Skeletal muscle satellite cell (primary cell): ENCODE data around the gene FBXL7.
A peak's percentile ranks its signal among the peaks of the same experiment; 100 is the strongest.

ENCODE experiments used
- H3K27me3 ChIP-seq: 2 replicates; pipeline ENCODE4 v1.7.0; 2013; ENCODE audit warnings: low read length; ENCODE audit not compliant: control insufficient read depth, insufficient read depth
- H3K36me3 ChIP-seq: 2 replicates; pipeline ENCODE4 v1.7.0; 2013; ENCODE audit warnings: mild to moderate bottlenecking, control low read depth, low read length; ENCODE audit not compliant: insufficient read depth
- H3K4me1 ChIP-seq: 2 replicates; pipeline ENCODE4 v1.7.0; 2013; ENCODE audit warnings: low read length; ENCODE audit not compliant: control insufficient read depth, insufficient read depth
- H3K4me2 ChIP-seq: 2 replicates; pipeline ENCODE4 v1.7.0; 2013; ENCODE audit warnings: mild to moderate bottlenecking, low read length
- H3K4me3 ChIP-seq: 2 replicates; pipeline ENCODE4 v1.7.0; 2013; ENCODE audit warnings: low read length
- H3K9ac ChIP-seq: 2 replicates; pipeline ENCODE4 v1.7.0; 2013; ENCODE audit warnings: mild to moderate bottlenecking, low read depth, low read length, moderate library complexity
- H3K9me3 ChIP-seq: replicated peaks from 2 replicates; pipeline ENCODE4 v1.7.0; 2013; ENCODE audit warnings: mild to moderate bottlenecking, control low read depth, low read length

Gene FBXL7

DNA sequence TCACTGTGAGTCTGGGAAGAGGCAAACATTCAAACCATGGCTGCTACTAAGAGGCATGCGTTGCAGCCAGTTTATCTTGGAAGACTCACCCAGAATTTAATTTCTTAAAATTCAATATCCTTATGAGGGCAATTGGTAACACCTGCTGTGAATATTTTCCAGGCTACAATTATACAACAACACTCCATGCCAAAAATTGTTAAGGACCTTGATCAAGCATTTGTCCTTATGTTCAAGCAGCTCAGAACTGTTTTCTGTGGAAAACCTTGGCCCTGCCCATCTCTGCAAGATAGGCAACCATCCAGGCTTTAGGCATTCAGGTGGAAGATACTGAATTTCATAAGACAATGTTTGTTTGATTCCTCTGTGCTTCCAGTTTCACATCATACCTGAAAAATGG is 327.8 kb downstream of the FBXL7 start:
- no peak overlapping the region for H3K4me2 ChIP-seq
- H3K9me3 ChIP-seq, result no peaks in the 10 kb centered on the region
- H3K9ac ChIP-seq, result no peak overlapping the region
- no peaks in the 10 kb centered on the region for H3K27me3 ChIP-seq
- H3K4me3 ChIP-seq, result no peak overlapping the region
- peaks cover 4% of the 10 kb centered on the region for H3K4me1 ChIP-seq
- H3K36me3 ChIP-seq, result no peaks in the 10 kb centered on the region

DNA sequence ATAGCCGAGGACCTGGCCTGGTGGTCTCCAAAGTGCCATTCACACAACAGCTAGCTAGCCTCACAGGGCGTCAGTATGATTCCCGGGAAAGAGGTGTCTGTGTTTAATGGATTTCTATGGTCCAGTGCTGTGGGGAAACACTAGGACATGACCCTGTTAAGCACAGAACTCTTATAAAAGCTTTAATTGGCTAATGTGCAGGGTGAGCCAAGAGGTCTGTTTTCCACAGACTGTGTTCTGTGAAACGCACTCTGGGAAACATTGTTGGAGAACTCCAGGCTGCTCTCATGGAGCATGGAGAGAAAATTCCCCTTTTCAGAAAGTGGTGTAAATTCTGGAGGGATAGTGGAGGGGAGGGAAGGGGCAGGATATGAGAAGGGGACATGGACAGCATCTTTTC is 331.4 kb downstream of the FBXL7 start:
- Histone ChIP-seq H3K4me1 (peaks cover 23% of the 10 kb centered on the region), H3K27me3 (no peaks in the 10 kb centered on the region), H3K9ac (no peak overlapping the region), H3K36me3 (no peaks in the 10 kb centered on the region), H3K9me3 (no peaks in the 10 kb centered on the region), H3K4me3 (no peak overlapping the region), H3K4me2 (no peak overlapping the region)

DNA sequence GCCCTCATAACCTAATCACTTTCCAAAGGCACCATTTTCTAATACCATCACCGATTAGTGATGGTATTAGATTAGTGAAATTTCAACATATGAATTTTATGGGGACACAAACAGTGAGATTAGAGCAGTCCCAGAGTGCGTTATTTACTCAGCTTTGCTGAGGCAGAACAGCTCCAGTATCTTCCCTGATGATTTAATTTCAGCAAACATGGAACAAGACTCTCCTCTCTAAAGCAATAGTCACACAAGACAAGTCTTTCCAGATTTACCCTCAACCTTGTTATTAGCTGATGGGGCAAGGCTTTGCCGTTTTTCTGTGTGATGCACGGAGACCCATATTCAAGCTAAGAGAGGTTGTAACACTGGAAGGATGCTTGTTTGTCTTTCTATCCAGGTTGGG is 333.4 kb downstream of the FBXL7 start:
- Histone ChIP-seq H3K4me1 (peaks cover 23% of the 10 kb centered on the region), H3K9me3 (no peaks in the 10 kb centered on the region), H3K36me3 (no peaks in the 10 kb centered on the region), H3K27me3 (no peaks in the 10 kb centered on the region), H3K4me2 (no peak overlapping the region), H3K9ac (no peak overlapping the region), H3K4me3 (no peak overlapping the region)

DNA sequence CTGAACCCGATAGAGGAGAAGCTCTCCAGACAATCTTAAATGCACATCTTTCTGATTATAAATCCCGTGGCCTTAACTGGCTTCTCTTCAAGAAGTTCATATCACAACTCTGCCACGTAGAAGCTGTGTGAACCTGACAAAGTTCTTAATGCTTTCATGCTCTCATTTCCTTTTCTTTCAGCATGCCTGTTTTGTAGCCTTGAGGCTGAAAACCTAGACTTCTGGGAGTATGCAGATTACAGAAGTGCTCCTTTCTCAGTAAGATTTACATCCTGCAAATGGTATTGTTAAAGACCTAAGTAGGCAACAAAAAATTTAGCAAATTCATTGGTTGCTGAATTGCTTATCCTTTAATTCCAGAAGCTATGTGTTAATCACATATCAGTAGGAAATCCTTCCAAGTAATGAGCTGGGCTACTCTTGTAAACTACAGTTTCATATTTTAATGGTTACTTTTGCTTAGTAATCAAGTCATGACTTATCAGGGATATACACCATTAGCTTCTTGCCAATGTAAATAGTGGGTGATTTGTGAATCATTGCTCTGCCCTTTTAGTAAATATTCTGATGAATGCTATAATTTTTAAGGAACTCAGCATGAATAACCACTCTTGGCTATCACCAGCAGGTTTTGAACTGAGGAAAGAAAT is 334.7 kb downstream of the FBXL7 start:
- H3K4me1 ChIP-seq, result peaks cover 23% of the 10 kb centered on the region
- no peaks in the 10 kb centered on the region for H3K9me3 ChIP-seq
- no peaks in the 10 kb centered on the region for H3K27me3 ChIP-seq
- H3K9ac ChIP-seq, result peak overlapping the region; percentile 9
- H3K4me3 ChIP-seq, result no peak overlapping the region
- H3K4me2 ChIP-seq, result peak overlapping the region; percentile 63
- H3K36me3 ChIP-seq, result no peaks in the 10 kb centered on the region

DNA sequence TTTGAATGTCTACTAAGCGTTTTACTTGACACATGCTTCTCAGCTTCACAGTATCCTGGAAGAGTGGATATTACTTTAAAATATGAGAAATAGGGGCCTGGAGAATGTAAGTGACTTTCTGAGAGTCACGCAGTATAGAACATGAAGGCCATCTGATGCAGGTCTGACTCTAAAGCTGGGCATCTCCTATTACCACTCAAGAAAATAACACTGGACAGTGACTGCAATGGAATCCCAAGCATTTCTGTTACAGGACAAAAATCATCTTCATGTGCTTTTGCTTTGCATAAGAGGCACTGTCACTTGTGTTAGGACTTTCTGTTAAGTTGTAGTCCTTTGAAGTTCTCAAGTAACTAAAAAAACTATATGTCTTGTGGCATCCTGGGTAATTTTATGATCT is 335.5 kb downstream of the FBXL7 start:
- no peaks in the 10 kb centered on the region for H3K9me3 ChIP-seq
- no peaks in the 10 kb centered on the region for H3K36me3 ChIP-seq
- H3K27me3 ChIP-seq, result no peaks in the 10 kb centered on the region
- H3K9ac ChIP-seq, result no peak overlapping the region
- H3K4me2 ChIP-seq, result peak overlapping the region; percentile 57
- peaks cover 23% of the 10 kb centered on the region for H3K4me1 ChIP-seq
- no peak overlapping the region for H3K4me3 ChIP-seq

DNA sequence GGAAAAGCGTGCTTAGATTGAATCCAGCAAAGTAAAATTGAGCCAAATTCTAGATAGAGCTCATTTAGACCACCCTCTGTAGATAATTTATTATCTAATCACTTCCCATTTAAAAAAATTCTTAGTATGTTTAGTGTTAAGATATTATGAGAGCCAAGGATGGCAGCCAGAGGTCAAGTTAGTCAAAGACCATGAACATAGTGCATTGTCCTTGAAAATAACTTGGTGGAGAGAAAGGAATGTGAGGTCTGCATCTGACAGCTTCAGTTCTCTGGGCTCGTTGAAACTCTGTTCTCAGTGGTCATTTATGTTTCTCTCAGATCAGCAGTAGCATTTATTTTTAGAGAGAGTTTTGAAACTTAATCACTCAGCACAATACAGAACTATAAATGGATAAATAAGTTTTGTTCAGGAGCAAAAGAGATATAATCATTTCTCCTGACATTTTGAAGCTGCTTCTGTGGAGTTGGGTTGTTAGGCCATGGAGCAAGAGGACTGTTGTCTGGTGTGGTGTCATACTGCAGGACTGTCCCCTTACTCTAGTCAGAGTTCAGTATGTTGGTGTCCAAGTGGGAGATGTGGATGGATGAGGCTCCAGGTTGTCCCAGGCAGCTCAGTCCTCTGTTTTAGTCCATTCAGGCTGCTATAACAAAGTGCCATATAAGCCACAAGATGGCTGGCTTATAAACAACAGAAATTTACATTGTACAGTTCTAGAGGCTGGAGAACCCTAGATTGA is 337.7 kb downstream of the FBXL7 start:
- H3K27me3 ChIP-seq, result no peaks in the 10 kb centered on the region

DNA sequence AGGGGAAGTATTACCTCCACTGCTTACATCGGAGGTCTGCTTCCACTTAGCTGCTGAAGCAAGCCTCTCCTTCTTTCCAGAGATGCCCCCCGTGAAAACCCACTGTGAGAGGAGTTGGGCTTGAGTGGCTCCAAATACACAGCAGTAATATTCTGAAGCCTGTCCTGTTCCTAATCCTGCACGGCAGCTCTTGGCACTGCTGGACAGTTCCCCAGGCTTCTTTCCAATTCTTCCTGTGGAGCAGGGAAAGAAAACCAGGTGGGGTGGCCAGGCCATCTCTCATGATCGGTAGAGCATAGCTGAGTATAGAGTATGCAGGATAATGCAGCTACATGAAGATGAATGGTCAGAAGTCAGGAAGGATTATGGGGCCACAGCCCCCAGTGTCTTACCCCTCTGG is 344.3 kb downstream of the FBXL7 start:
- H3K4me2 ChIP-seq, result no peak overlapping the region
- no peak overlapping the region for H3K9ac ChIP-seq
- no peaks in the 10 kb centered on the region for H3K4me1 ChIP-seq
- H3K27me3 ChIP-seq, result no peaks in the 10 kb centered on the region
- H3K36me3 ChIP-seq, result no peaks in the 10 kb centered on the region
- H3K4me3 ChIP-seq, result no peak overlapping the region
- H3K9me3 ChIP-seq, result no peaks in the 10 kb centered on the region

More for the DNA sequence above, 337.7 kb downstream of the FBXL7 start:
- peaks cover 23% of the 10 kb centered on the region for H3K4me1 ChIP-seq
- no peaks in the 10 kb centered on the region for H3K36me3 ChIP-seq
- H3K4me3 ChIP-seq, result no peak overlapping the region
- H3K9me3 ChIP-seq, result no peaks in the 10 kb centered on the region
- H3K9ac ChIP-seq, result no peak overlapping the region
- H3K4me2 ChIP-seq, result no peak overlapping the region

DNA sequence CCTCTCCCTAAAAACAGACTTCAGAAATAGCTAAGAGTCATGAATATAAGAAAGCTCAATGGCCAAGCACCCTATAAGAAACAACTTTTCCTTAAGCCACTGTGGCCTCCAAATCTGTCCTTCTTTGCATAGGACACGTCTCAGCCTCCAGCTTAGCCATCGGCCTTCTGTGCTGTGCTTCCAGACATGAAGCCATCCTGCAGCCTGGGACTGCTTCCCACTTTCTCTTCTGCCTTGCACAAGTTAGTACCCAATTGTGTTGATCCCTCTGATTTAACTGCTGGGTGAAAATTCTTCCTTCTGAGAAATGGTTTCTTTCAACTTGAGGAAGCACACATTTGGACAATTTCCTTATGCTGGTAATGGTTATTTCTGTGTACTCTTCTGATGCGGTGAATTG is 344.9 kb downstream of the FBXL7 start:
- no peaks in the 10 kb centered on the region for H3K36me3 ChIP-seq
- no peak overlapping the region for H3K4me3 ChIP-seq
- no peaks in the 10 kb centered on the region for H3K4me1 ChIP-seq
- no peak overlapping the region for H3K9ac ChIP-seq
- no peaks in the 10 kb centered on the region for H3K27me3 ChIP-seq
- H3K4me2 ChIP-seq, result no peak overlapping the region
- no peaks in the 10 kb centered on the region for H3K9me3 ChIP-seq

DNA sequence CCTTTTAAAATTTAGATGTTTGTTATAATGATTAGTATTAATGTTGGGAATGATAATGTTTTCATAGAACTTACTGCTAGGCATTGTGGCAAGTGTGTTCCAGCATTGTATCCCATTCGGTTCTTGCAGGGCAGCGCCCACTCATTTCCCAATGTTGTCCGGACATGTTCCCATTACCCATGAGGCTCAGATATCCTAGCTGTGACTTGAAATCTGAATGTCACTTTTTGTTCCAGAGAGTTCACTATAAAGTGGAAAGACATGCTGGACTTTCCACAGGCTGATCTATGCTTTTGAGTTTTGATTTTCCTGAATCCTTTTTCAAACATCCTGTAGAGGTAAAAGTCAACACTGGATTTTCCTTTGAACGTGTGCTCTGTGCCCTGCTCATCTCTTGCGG is 350.6 kb downstream of the FBXL7 start:
- no peak overlapping the region for H3K4me2 ChIP-seq
- no peak overlapping the region for H3K4me3 ChIP-seq
- H3K4me1 ChIP-seq, result no peaks in the 10 kb centered on the region
- H3K9ac ChIP-seq, result no peak overlapping the region
- no peaks in the 10 kb centered on the region for H3K36me3 ChIP-seq
- no peaks in the 10 kb centered on the region for H3K9me3 ChIP-seq
- no peaks in the 10 kb centered on the region for H3K27me3 ChIP-seq

DNA sequence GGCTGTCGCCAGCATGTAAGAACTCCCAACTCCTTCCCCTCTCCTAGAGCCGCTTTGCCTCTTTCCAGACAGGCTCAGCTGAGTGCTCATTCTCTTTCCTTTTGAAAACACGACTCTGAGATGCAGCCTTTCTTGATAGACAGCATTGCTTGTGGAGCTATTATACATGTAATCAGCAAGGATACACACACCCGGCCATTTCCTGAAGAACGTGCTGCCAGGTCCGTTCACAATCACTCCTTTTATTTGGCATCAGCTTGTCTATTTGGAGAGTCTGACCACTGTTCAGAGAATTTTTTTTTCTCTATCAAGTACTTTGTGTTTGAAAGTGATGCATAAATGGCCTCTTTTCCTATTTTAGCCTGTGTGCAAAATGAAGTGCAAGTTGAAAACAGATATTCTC is 351.0 kb downstream of the FBXL7 start:
- H3K36me3 ChIP-seq, result no peaks in the 10 kb centered on the region
- H3K4me3 ChIP-seq, result no peak overlapping the region
- no peaks in the 10 kb centered on the region for H3K9me3 ChIP-seq
- H3K27me3 ChIP-seq, result no peaks in the 10 kb centered on the region
- no peak overlapping the region for H3K4me2 ChIP-seq
- H3K9ac ChIP-seq, result no peak overlapping the region
- H3K4me1 ChIP-seq, result no peaks in the 10 kb centered on the region

DNA sequence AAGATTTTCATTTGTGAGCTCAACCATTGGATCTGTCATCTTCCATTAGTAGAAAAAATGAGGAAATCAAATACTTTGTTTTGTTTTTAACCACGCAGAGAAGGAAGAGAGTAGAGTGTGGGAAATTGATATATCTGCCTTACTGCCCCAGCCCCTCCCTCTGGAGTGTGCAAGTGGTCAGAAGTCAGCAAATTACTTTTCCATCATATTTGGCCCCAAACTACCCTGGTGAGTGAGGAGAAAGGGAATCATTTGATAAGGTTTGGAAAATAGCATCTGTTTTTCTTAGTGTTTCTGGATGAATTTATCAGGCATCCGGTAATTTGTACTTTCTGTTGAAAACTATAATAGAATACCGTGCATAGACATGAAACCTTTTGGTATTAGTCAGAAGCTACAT is 352.2 kb downstream of the FBXL7 start:
- no peak overlapping the region for H3K4me3 ChIP-seq
- H3K4me2 ChIP-seq, result no peak overlapping the region
- H3K27me3 ChIP-seq, result no peaks in the 10 kb centered on the region
- H3K9me3 ChIP-seq, result no peaks in the 10 kb centered on the region
- H3K9ac ChIP-seq, result no peak overlapping the region
- H3K4me1 ChIP-seq, result no peaks in the 10 kb centered on the region
- H3K36me3 ChIP-seq, result no peaks in the 10 kb centered on the region

DNA sequence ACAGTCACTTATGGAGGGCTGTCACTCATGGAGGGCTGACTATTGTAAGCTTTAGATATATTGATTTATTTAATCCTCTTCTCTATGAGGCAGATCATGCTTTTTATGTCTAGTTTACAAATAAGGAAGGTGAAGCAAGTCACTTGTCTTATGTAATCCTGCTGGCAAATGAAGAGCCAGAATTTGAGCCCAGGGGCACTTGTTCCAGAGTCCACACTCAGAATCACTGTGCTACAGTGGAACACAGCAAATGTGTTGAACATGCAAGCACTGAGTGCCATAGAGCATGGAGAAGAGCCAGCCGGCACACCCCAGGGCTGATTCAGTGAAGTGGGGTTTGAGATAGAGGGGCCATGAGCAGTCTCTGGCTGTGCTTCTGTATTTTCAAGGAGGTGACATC is 353.0 kb downstream of the FBXL7 start:
- Histone ChIP-seq H3K9me3 (no peaks in the 10 kb centered on the region), H3K4me3 (no peak overlapping the region), H3K36me3 (no peaks in the 10 kb centered on the region), H3K9ac (no peak overlapping the region), H3K27me3 (no peaks in the 10 kb centered on the region), H3K4me1 (no peaks in the 10 kb centered on the region), H3K4me2 (no peak overlapping the region)
